GM04503 (cell line): ENCODE measurements around the gene PHACTR1.

Experiments used
- DNase-seq: peaks from one replicate; pipeline ENCODE4 v3.0.0-alpha.2; 2012; ENCODE audit warnings: low read depth

PHACTR1 gene

GRCh38 chr6:12803486-12803885 lies 86.9 kb downstream of the PHACTR1 start:
- DNase-seq, result no peak

DNA sequence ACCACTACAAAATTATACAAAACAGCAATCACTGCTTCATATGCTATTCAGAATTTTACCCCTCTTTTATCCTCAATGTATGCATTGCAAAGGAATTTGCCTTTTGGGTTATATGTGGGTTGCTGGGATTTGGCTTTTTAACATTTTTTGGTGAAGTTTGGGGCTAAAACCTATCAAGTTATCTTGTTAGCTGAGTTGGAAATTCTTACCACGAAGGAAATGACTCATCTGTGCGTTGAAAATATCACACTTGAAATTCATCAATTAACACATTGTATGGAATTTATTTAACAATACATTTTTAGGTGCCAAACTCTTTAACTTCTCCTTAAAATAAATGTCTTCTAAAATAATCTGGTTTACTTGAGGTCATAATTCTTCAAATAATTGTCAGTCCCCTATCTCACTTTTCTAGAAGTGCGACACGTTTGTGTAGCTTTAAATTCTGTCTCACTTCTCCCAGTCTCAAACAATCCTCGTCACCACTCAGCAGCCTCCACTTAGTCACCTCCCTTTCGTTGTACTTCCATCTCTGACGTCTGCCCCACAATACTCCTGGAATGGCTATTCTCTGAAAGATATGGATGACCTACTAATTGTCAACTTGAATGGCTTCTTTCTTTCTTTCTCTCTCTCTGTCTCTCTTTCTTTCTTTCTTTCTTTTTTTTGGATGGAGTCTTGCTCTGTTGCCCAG lies 88.5 kb downstream of the PHACTR1 start:
- no peak for DNase-seq

DNA sequence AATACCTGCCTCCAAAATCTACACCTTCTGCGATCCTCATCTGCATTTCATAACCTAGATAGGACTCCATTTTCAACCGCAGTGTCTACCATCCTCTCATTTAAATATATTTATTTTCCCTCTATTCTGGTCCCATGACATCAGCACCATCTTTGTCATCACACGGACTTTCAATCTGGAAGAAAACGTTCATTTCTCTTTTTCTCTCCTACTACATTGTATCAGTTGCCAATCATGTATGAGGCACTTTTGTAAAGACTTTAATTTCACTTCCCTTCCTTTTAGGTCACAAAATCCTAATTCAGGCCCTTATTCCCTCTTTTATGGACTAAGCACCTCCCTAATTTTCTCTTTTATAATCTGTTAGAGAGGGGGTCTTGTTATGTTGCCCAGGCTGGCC lies 89.6 kb downstream of the PHACTR1 start:
- DNase-seq, result no peak

DNA sequence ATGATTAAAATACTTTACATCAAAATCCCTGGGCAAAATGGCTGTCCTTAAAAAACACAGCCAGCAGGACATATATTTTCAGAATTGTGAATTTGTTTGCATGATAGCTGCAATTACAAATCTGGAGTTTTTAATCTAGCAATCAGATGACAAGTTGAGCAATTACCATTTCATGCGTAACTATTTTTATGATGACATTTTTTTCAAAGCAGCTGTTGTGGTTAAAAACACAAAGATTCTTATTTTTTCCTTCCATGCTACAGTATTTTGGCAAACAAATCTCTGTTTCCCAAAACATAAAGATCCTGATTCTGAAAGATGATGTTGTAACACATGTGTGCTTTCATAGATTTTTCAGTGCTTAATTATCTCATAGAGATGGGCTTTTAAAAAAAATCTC lies 90.2 kb downstream of the PHACTR1 start:
- DNase-seq, result no peak

- no peak for DNase-seq
These were observed 95.0 kb downstream of the PHACTR1 start for GRCh38 chr6:12811519-12811918.

GRCh38 chr6:12813321-12813720 lies 96.8 kb downstream of the PHACTR1 start:
- DNase-seq, result peak; percentile 52

DNA sequence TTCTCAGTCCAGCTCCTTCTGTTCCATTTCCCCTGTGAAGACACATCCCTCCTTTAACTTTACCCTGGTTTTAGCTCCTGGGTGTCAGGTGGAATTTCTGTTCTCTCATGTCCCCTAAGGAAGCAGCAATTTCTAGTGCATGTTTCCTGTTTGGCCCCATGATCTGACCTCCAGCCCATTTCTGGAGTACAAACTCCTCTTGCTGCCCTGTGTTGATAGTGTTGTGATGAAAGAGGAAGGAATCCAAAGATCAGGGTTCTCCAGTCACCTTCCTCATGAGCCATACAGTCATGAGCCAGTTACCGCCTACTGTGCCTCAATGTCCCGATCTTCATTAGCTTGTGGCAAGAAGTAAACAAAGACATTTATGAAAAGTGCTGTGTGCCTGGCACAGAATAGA lies 97.4 kb downstream of the PHACTR1 start:
- no peak for DNase-seq

DNA sequence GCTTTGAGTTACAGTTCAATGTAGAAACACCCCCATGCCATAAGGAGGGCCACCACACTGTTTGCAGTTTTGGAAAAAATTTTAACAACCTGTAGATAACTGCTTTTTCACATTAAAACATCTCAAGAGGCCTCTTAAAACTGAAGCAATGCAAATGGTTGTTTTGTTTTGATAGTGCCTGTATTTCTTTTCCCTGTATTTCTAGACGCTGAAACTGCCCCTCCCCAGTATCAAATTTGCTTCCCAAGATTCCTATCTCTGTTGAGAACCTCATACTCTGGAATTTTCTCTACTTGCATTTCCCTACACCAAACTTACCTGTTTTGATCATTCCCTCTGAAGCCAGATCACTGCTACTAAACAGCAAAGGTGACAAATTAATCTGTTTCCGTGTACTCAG lies 98.5 kb downstream of the PHACTR1 start:
- no peak for DNase-seq

- no peak for DNase-seq
These were observed 99.5 kb downstream of the PHACTR1 start for GRCh38 chr6:12815884-12816600.

GRCh38 chr6:12818324-12818723 lies 101.8 kb downstream of the PHACTR1 start:
- DNase-seq, result no peak

DNA sequence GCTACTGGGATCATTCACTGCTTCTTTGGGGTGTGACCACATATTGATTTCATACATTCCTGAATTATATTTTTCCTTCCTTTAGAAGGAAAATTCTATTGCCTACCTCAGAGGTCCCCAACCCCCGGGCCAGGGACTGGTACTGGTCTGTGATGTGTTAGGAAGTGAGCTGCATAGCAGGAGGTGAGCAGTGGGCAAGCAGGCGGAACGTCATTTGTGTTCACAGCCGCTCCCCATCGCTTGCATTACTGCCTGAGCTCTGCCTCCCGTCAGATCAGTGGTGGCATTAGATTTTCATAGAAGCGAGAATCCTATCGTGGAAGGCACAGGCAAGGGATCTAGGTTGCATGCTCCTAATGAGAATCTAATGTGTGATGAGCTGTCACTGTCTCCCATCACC lies 107.3 kb downstream of the PHACTR1 start:
- no peak for DNase-seq

GRCh38 chr6:12826584-12826983 lies 110.0 kb downstream of the PHACTR1 start:
- DNase-seq, result no peak

- DNase-seq, result no peak
These were observed 111.4 kb downstream of the PHACTR1 start for GRCh38 chr6:12827921-12828320.

DNA sequence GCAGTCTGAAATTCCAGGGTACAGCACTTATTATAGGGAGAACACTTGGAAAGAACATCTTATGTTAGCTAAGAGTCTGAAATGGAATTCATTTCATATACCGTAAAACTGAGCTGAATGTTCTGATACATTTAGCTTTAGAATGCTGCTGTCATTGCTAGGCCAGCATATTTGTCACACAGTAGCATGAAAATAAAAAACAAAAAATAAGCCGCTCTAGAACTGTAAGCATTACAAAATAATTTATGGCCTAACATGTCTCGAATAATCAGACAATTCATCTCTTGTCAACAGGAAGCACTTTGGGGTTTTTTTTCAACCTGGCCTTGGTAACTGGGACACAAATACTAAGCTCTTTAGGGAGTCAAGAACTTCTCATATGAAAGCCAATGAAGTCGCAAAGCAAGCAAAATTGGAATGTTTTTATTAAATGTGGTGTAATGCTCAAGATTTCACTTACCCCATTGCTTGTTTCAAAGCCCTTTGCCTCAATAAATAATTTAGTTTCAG lies 115.7 kb downstream of the PHACTR1 start:
- DNase-seq, result no peak

- DNase-seq, result no peak
These were observed 119.4 kb downstream of the PHACTR1 start for GRCh38 chr6:12836009-12836408.

DNA sequence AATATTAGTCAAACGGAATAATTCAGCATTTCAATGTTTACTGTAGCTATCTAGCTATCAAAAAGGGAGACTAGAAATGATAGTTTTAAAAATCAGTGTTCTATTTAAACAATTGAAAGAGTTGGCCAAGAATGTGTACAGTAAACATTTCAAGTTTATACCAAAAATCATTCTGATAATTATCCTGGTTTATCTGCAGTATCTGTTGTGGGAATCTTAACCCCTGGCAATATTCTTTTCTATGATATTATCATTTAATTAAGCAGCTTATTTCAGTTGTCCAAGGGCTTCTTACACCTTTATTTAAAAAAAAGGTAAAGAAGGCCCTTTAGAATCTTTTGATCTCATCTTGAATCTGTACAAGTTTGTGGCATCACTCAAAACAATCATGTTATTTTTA lies 125.1 kb downstream of the PHACTR1 start:
- no peak for DNase-seq

GRCh38 chr6:12842114-12842513 lies 125.5 kb downstream of the PHACTR1 start:
- DNase-seq, result no peak

DNA sequence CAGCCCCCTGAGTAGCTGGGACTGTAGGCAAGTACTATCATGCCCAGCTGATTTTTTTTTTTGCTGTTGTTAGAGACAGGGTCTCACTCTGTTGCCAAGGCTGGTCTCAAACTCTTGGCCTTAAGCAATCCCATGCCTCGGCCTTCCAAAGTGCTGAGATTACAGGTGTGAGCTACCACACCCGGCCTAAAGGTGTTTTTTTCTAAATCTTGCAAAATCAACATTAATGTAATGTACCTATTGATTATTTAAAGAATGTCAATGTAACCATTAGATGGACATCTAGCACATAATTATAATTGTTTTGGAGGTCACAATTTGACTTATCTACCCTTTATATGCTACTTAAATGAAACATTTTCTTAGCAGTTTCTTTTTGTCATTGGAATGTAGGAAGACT lies 126.1 kb downstream of the PHACTR1 start:
- DNase-seq, result no peak

DNA sequence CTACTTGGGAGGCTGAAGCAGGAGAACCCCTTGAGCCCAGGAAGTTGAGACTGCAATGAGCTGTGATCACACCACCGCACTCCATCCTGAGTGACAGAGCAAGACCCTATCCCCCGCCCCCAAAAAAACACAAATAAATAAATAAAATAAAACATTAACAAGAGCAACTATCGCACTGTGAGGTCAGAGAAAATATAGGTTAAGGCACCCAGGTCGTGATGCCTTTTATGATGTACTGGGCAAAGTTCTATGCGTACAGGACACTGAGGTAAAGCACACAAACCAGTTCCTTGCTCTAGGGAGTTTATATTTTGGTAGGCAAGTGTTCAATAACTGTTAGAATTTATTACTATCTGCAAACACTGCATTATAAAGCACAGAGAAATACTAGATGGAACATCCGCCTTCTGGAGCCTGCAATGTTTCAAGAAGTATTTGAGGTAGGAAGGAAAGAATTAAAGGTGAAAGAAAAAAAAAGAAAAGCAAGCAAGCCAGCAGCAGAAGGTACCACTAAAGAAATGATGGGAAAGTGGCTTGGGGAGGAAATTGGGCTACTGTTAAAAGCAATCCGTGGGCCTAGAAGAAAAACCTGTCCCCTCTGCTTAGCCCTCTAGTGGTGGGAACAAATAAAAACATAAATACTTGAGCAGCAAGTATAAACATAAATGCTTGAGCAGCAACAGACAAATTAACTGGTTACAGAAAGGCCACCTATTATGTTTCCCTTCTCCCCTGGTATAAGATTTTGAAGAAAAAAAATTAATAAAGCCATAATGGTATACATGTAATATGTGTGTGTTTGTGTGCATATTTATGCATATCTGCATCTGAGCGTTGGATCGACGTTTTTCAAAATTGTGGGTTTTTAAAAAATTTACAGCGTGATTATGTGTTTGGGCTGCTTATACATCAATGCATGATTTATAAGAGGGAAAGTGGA lies 128.0 kb downstream of the PHACTR1 start:
- no peak for DNase-seq

DNA sequence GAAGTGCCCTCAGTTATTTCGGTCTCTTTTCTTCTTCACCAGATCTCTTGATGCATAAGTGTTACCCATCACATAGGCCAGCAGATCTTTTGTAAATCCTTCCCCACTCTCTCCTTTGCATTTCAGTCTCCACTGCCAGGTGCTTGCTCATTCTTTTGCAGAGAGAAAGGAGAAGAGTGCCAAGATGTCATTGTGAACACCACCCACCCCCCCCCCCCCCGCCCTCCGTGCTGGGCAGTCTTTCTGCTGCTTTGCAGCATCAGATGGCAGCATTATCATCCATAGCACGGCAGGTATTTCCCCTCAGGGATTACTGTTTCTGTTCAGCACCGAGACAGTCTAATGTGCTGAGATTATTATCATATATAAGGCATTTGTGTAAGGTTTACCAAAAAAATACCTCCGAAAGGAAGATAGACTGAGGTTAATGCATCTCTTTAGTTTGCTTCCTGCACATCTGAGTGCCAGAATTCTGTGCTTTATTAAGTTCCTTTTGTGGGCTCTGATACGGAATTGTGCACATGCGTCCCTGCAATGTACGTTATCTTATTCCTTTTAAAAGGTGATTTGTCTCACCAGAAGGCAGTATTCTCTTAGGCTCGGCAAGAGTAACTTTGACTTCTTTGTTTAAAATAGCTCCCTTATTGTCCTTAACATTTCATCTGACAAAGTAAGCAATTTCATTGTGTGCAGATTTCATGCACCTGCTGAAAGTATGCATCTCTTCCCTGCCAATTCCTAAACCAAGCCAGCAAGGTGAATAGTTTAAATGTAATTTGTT lies 128.8 kb downstream of the PHACTR1 start:
- no peak for DNase-seq

DNA sequence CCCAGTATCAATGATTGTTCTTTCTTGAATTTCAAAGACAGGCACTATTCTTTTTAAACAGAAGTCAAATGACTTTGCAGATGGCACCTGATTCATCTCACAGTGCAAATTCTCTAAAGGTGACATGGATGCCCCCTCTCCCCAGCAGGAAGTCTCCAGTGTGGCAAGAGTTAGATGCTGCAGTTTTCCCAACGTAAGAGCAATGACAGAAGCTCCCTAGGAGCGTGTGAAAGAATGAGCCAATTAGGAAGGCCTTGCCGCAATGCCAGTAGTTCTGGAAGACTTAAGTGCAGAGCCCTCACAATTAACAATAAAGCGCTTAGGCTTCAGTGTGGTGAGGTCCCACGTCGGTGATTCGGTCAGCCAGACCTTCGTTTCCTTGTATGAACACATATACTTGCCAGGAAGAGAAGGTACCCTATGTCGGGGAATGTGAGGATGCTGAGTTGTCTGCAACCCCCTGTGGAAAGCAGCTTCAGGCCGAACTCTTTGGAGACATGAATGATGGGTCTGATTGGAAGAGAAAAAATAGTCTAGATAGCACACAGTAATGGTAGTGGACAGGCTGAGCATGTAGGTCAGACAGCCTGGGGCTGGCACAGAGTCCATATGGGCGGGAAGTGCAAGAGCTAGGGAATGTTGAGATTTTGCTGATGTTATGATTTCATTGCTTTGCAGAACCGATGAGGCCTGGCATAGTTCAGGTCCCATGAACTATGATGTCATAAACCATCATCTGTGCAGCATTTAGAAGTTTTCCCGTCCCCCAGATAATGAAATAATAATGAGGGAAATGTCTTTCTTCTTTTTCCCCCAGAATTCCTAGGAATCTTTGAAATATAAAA lies 132.6 kb downstream of the PHACTR1 start:
- no peak for DNase-seq
